Neural progenitor cell (in vitro differentiated cells): ENCODE measurements around the gene TRIM2. TPM values are rescaled to one million over a fixed set of nuclear protein-coding genes. Genes with fewer than 3 reads are reported as not detected.
A peak's percentile ranks its signal among the peaks of the same experiment; 100 is the strongest.

Experiments used
- DNase-seq: peaks from one replicate; pipeline ENCODE4 v3.0.0-alpha.2; 2016; ENCODE audit warnings: low spot score
- H2AFZ ChIP-seq: fragments of 200-600 bp; sonication (generic); replicated peaks from 2 replicates; pipeline ENCODE4 v1.6.1; 2016; ENCODE audit warnings: antibody characterized with exemption
- H3F3A ChIP-seq: fragments of 200-600 bp; sonication (generic); 2 replicates; pipeline ENCODE4 v1.6.1; 2016; ENCODE audit warnings: antibody characterized with exemption, low read depth
- H3K27ac ChIP-seq: fragments of 200-600 bp; sonication (generic); 2 replicates; pipeline ENCODE4 v1.5.1; 2016; ENCODE audit warnings: mild to moderate bottlenecking
- H3K27me3 ChIP-seq: fragments of 200-600 bp; sonication (generic); 2 replicates; pipeline ENCODE4 v1.6.1; 2016; ENCODE audit warnings: mild to moderate bottlenecking, moderate library complexity
- H3K36me3 ChIP-seq: fragments of 200-600 bp; sonication (generic); 2 replicates; pipeline ENCODE4 v1.5.1; 2016
- H3K4me1 ChIP-seq: fragments of 200-600 bp; sonication (generic); 2 replicates; pipeline ENCODE4 v1.6.1; 2016; ENCODE audit warnings: mixed run types
- H3K4me2 ChIP-seq: fragments of 200-600 bp; sonication (generic); 2 replicates; pipeline ENCODE4 v1.6.1; 2016
- H3K4me3 ChIP-seq: fragments of 200-600 bp; sonication (generic); 2 replicates; pipeline ENCODE4 v1.5.1; 2016
- H3K79me2 ChIP-seq: fragments of 200-600 bp; sonication (generic); 2 replicates; pipeline ENCODE4 v1.6.1; 2016; ENCODE audit warnings: low read depth
- H3K9ac ChIP-seq: fragments of 200-600 bp; sonication (generic); 2 replicates; pipeline ENCODE4 v1.6.1; 2016
- H3K9me3 ChIP-seq: fragments of 200-600 bp; sonication (generic); 2 replicates; pipeline ENCODE4 v1.5.1; 2016; ENCODE audit warnings: low read depth
- H4K20me1 ChIP-seq: fragments of 200-600 bp; sonication (generic); 2 replicates; pipeline ENCODE4 v1.6.1; 2016; ENCODE audit warnings: low read depth
- H3K27ac Mint-ChIP-seq: 3 replicates; pipeline ENCODE4 v1.8.0; 2021; ENCODE audit warnings: mixed read lengths
- H3K27me3 Mint-ChIP-seq: 2 replicates; pipeline ENCODE4 v1.8.0; 2022; ENCODE audit warnings: low read depth, mild to moderate bottlenecking, inconsistent platforms, moderate library complexity, mixed read lengths; ENCODE audit not compliant: insufficient read depth
- H3K36me3 Mint-ChIP-seq: 3 replicates; pipeline ENCODE4 v1.8.0; 2021; ENCODE audit warnings: mixed read lengths
- H3K4me1 Mint-ChIP-seq: 3 replicates; pipeline ENCODE4 v1.8.0; 2021; ENCODE audit warnings: mixed read lengths
- H3K4me3 Mint-ChIP-seq: 3 replicates; pipeline ENCODE4 v1.8.0; 2021; ENCODE audit warnings: mild to moderate bottlenecking, moderate library complexity, mixed read lengths
- H3K9me3 Mint-ChIP-seq: 3 replicates; pipeline ENCODE4 v1.8.0; 2020; ENCODE audit warnings: mixed read lengths
- CTCF ChIP-seq: fragments of 200-600 bp; sonication (generic); IDR thresholded peaks from 2 replicates; pipeline ENCODE4 v1.5.1; 2017; ENCODE audit warnings: antibody characterized with exemption, mild to moderate bottlenecking
- EZH2 ChIP-seq: fragments of 200-600 bp; sonication (generic); IDR thresholded peaks from 2 replicates; pipeline ENCODE4 v1.6.1; 2017; ENCODE audit warnings: antibody characterized with exemption, mild to moderate bottlenecking, moderate library complexity
- EZH2phosphoT487 ChIP-seq: fragments of 200-600 bp; sonication (generic); IDR thresholded peaks from 2 replicates; pipeline ENCODE4 v1.6.1; 2017; ENCODE audit warnings: antibody characterized with exemption
- total RNA-seq: library from RNA; depleted of rRNA; stranded (reverse); fragments of >200 nt; gene quantifications from 2 replicates; pipeline ENCODE4 v1.2.3, GENCODE V29; 2015; ENCODE audit warnings: low replicate concordance

Gene TRIM2
- total RNA-seq, 1 donor from 2014 or later: 87.6 TPM

GRCh38 chr4:153297116-153297515 lies 92.9 kb downstream of the TRIM2 start:
- Mint-ChIP-seq H3K36me3 (peaks cover 83% of the 10 kb centered on the region), H3K4me3 (no peak overlapping the region), H3K9me3 (peaks cover 29% of the 10 kb centered on the region), H3K27ac (no peak overlapping the region), H3K27me3 (peaks cover 6% of the 10 kb centered on the region), H3K4me1 (peaks cover 23% of the 10 kb centered on the region)
- Histone ChIP-seq H3K9me3 (no peaks in the 10 kb centered on the region), H4K20me1 (peaks cover 6% of the 10 kb centered on the region), H3K79me2 (peaks cover 41% of the 10 kb centered on the region), H3K9ac (no peak overlapping the region), H3K4me1 (peaks cover 10% of the 10 kb centered on the region), H3K27me3 (no peaks in the 10 kb centered on the region), H3K27ac (no peak overlapping the region), H3K4me3 (no peak overlapping the region), H3F3A (no peaks in the 10 kb centered on the region), H3K4me2 (no peak overlapping the region), H3K36me3 (peaks cover 4% of the 10 kb centered on the region), H2AFZ (no peak overlapping the region)
- no peak for DNase-seq
- TF ChIP-seq CTCF: no peak
- no peak for TF ChIP-seq EZH2
- no peak for TF ChIP-seq EZH2phosphoT487

GRCh38 chr4:153310793-153311192 lies 106.5 kb downstream of the TRIM2 start:
- Histone ChIP-seq H3K36me3 (peaks cover 3% of the 10 kb centered on the region), H4K20me1 (no peaks in the 10 kb centered on the region), H2AFZ (no peak overlapping the region), H3K9me3 (no peaks in the 10 kb centered on the region), H3K4me3 (no peak overlapping the region), H3K4me1 (no peaks in the 10 kb centered on the region), H3K27ac (no peak overlapping the region), H3K27me3 (no peaks in the 10 kb centered on the region), H3K4me2 (no peak overlapping the region), H3K9ac (no peak overlapping the region), H3K79me2 (no peaks in the 10 kb centered on the region), H3F3A (peaks cover 8% of the 10 kb centered on the region)
- H3K27ac Mint-ChIP-seq: no peak overlapping the region
- no peaks in the 10 kb centered on the region for H3K27me3 Mint-ChIP-seq
- no peak overlapping the region for H3K4me3 Mint-ChIP-seq
- peaks cover 49% of the 10 kb centered on the region for H3K36me3 Mint-ChIP-seq
- TF ChIP-seq EZH2 (no peak), EZH2phosphoT487 (no peak), CTCF (no peak)
- no peaks in the 10 kb centered on the region for H3K4me1 Mint-ChIP-seq
- peaks cover 4% of the 10 kb centered on the region for H3K9me3 Mint-ChIP-seq
- no peak for DNase-seq

- DNase-seq: no peak
- Mint-ChIP-seq H3K4me3 (no peak overlapping the region), H3K9me3 (no peaks in the 10 kb centered on the region), H3K27ac (no peak overlapping the region), H3K27me3 (no peaks in the 10 kb centered on the region), H3K4me1 (peaks cover 6% of the 10 kb centered on the region), H3K36me3 (peaks cover 36% of the 10 kb centered on the region)
- Histone ChIP-seq H3K9me3 (no peaks in the 10 kb centered on the region), H3K27me3 (no peaks in the 10 kb centered on the region), H3K4me3 (no peak overlapping the region), H2AFZ (no peak overlapping the region), H3F3A (peaks cover 8% of the 10 kb centered on the region), H3K36me3 (peaks cover 10% of the 10 kb centered on the region), H3K27ac (peak overlapping the region; percentile 20), H3K4me2 (no peak overlapping the region), H3K4me1 (no peaks in the 10 kb centered on the region), H3K79me2 (no peaks in the 10 kb centered on the region), H3K9ac (no peak overlapping the region), H4K20me1 (no peaks in the 10 kb centered on the region)
- TF ChIP-seq EZH2 (no peak), EZH2phosphoT487 (no peak)
These were observed 110.7 kb downstream of the TRIM2 start for GRCh38 chr4:153314915-153315314.

- H3K9me3 ChIP-seq: no peaks in the 10 kb centered on the region
- no peaks in the 10 kb centered on the region for H3K4me1 ChIP-seq
- no peaks in the 10 kb centered on the region for H3K27me3 Mint-ChIP-seq
- no peak overlapping the region for H3K27ac Mint-ChIP-seq
- no peak overlapping the region for H3K4me3 Mint-ChIP-seq
- H3K9ac ChIP-seq: no peak overlapping the region
- peaks cover 6% of the 10 kb centered on the region for H3K4me1 Mint-ChIP-seq
- H3F3A ChIP-seq: no peaks in the 10 kb centered on the region
- H2AFZ ChIP-seq: no peak overlapping the region
- no peak overlapping the region for H3K4me3 ChIP-seq
- H3K27me3 ChIP-seq: no peaks in the 10 kb centered on the region
- H3K9me3 Mint-ChIP-seq: no peaks in the 10 kb centered on the region
- no peaks in the 10 kb centered on the region for H3K79me2 ChIP-seq
- H4K20me1 ChIP-seq: no peaks in the 10 kb centered on the region
- peaks cover 10% of the 10 kb centered on the region for H3K36me3 ChIP-seq
- peaks cover 40% of the 10 kb centered on the region for H3K36me3 Mint-ChIP-seq
- TF ChIP-seq CTCF: peak; percentile 83
- TF ChIP-seq EZH2: no peak
- TF ChIP-seq EZH2phosphoT487: no peak
- H3K27ac ChIP-seq: no peak overlapping the region
- no peak overlapping the region for H3K4me2 ChIP-seq
- DNase-seq: peak; percentile 58
These were observed 114.6 kb downstream of the TRIM2 start for GRCh38 chr4:153318696-153319320.
